HUDEP-2 (cell line): ENCODE measurements around the gene MAPK7.

ENCODE experiments used
- DNase-seq, 76 experiments: peaks; one replicate each; lab custom pipeline; 2025; ENCODE audit not compliant: unreplicated experiment in 76 of 76; lab: John Stamatoyannopoulos, UW

Gene MAPK7

DNA sequence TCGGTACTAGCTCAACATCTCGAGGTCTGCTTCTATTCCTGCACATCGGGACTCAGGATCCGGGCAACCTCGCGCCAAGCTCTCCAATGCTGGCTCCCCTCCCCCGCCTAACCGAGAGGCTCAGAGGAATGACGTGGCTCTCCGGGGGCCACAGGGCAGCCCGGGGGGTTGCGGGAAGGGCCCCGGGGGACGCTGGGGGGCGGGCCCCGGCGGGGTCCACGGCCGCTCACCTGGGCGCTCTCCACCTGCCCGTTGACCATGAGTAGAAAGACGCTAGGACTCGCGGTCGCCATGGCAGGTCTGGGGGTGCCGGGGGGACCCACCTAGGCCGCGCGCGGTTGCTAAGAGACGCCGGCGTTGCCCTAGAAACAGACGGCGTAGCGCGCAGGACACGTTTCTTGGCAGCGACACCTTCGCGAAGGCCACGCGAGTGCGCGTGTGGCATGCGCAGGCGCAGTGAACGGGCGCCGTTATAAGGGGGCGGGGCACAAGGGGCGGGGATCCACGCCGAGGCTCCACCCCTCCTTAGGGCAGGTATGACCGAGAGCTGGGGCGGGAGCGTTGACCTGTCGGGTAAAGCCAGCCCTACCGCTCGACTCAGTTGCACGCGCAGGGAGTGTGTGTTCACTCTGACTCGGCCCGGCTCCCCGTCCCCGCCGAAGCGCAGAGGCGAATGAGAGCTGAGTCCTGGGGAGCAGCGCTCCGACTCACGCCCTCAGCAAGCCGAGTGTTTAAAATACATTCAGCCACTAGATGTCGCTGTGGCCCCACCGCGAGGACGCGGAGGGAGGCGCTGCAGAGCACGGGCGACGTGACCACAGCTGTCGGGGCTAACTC is 15.8 kb upstream of the MAPK7 start, which contains the start of gene B9D1:
Gene B9D1, minus strand, starts transcription at position 447 of the 837 bp plus-strand sequence. Its CDS starts 154 bp downstream, at position 293.
- peak in 75 of 76 experiments; percentile 13 to 97 (median 83) for DNase-seq

DNA sequence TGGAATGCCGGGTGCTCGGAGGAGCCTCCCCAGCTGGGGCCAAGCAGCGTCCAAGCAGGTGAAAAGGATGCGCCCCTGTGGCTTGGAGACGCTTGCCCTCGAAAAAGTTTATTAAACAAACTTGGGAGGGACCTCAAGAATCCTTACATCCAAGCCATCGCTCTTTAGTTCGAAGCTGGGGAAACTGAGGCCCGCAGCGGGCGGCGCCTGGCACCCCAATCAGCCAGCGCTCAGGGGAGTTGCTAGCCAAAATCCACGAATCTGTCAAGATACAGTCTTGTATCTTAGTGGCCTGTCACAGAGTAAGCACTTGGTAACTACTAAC is 15.2 kb upstream of the MAPK7 start:
- no peak for DNase-seq

DNA sequence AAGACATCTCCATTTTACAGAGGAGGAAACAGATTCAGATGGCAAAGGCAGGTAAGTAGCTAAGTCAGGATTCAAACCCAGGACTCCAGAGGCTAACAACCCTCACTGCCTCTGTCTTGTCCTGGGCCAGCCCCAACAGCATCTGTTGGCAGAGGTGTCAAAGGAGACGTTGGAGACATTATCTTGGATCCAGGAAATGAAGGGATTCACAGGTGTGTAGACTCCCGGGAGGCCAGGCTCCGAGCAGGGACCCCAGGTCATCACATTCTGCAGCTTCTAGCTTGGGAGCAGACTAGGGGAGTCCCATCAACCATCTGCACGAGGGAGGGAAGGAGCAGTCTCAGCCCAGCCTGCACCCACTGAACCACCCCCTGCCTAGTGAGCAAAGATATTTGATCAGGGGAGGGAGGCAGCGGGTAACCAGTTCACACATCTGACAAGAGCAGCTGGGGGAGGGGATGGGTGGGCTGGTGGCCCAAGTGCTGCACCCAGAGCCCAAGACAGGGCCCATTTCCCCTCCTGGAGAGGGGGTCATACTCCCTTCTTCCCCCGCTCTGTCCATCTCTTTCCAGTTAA is 14.8 kb upstream of the MAPK7 start:
- no peak for DNase-seq

DNA sequence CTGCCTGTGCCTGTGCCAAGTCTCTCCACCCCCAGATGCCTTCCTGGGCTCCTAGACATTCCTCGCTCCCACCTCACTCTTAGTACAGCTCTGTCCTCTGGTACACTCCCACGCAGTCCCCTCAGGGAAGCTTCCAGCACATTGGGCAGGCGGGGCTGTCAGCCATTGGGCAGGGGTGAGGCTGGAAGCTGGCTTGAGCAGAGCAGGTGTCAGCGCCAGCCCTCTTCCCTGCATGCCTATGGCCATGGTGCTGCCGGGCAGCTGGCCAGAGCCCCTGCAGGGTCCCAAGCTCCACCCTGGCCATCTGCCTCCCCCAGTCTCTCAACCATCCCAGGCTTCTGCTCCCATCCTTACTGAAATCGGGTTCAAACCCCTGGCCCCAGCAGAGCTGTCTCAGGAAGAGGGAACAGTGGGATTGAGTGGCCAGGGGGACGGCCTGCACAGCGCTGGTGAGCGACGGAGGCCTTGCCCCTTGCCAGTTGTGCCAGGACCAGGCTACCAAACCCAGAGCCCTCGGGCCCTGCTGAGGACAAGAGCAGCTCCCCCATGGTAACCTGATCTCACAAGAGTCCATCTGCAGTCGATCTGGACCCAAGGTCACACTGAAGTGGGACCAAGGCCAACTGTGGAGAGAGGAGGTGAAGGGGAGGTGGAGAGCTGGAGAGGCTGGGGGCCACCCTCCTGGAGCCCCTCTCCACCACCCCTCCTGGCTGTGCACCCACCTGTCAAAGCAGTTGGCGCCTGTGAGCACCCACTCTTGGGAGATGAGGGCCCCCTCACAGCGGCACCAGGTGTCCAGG is 13.4 kb upstream of the MAPK7 start:
- DNase-seq: no peak

DNA sequence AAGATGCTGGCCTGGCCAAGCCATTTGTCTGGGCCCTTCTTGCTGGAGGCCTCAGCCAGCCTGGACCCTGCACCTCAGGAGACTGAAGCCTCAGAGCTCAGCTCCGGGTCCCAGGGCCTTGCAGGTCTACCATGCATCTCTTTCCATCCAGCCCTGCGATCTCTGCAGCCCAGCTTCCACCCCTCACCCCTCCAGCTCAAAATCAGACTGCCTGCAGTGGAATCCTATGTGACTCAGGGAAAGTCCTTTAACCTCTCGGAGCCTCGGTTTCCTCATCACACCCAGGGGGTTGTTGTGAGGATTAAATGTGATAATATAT is 12.8 kb upstream of the MAPK7 start:
- DNase-seq: no peak

DNA sequence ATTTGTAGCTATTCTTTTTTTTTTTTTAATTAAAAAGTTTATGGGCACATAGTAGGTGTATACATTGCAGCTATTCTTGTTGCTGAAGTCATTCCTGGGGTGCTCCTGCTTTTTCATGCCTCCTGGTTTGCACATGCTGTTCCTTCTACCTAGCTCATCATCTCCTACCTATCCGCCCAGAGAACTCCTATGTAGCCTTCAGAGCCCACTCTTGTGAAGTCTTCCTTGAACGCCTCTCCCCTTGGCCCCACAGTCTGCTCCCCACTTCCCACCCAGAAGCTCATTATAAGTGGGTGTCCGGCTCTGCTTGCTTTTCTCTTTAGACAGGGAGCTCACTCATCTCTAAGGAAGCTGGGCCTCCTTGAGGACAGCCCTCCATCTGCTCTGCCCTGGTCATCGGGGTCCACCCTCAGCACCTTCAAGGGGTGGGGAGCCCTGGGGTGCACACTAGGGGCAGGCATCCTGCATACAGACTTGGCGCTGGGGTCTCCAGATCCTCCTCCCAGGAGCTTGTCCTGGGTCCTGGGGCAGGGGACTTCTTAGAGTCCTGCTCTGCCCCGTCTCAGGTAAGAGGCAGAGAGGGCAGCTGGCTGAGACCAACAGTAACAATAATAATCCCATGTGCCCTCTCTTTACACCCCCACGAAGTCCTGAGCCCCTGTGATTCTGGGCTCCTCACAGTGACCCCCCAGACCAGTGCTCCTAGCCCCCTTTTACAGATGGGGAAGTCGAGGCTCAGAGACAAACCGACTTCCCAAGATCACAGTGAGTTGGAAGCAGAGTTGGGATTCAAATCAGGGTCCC is 12.3 kb upstream of the MAPK7 start:
- DNase-seq: no peak

DNA sequence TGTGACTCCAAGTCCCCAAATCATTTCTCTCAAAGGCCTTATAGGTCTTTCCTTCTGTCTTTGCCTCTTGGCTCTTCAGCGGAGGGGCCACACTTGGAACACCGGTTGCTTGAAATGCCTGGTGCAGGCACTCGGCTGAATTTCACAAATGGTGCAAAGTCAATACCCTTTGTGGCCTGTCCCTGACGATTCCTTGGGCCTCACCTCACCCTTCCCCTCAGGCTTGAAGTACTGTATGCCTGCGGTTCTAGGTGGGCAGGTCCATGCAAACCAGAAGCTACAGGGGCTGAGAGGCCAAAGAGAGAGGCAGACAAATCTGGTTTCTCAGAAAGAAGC is 11.7 kb upstream of the MAPK7 start:
- no peak for DNase-seq

DNA sequence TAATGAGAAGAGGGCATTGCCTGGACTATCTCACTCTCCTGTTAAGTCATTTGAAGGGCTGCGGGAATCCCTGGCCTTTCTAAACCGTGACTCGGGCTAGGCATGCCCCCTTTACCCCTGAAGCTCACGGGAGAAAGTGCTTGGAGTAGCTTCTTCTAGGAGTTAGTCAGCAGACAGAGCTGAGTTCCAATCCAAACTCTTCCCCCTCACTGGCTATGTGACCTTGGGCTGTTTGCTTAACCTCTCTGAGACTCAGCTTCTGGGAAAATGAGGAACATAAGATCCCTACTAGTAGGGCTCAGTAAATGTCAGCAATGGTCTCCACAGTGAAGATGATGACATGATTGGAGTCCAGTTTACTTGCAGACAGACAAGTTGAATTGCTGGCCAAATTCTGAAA is 10.1 kb upstream of the MAPK7 start:
- DNase-seq: no peak

DNA sequence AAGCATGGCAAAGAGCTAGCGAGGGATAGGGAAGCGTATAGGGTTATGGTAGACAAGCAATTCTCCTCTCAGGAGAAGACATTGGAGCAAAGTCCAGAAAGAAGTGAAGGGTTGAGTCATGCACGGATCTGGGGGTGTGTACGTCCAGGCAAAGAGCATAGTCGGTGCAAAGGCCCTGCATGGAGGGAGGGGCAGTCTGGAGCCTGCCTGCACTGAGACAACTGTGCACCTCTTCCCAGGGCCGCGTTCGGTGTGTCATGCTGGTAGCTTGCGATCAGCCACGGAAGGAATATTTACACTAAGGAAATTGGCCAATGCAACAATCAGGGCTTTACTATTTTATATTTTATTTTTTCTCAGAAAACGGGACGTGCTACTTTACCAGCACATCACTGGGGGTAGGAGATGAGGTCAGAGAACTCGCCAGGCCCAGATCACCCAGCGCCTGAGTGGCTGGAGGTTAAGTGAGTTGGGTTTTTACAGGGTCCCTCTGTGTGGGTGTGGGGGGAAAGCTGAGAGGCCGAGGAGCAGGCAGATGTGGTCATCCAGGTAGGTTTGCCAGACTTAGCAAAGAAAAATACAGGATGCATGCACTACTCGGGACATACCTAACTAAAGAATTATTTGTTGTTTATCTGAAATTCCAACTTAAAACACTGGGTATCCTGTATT is 9.1 kb upstream of the MAPK7 start:
- no peak for DNase-seq

DNA sequence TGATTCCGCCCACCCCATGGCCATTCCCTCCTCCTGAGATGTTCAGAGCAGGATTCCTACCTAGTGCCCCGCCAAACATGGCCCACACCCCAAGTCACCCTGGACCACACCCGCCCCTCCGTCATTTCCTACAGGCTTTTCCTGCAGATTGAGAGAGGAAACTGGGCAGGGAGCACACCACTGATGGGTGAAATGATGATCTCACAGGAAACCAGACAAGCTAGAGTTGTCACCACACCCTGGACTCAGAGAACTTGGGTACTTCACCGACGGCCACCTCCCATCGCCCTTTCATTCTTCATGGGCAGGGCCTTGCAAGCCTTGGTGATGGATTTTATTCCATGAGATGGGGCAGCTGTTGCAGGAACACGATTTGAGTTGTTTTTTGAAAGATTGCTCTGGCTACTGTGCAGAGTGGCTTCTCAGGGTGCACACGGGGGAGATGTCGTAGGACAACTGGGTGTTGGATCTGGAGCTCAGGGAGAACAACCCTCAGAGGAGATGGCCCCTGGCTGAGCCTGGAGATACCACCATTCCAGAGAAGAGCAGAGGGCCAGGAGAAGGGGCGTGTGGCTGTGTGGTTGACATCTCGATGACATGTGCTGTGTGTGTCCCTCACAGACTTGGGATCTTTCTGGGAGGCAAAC is 8.3 kb upstream of the MAPK7 start:
- DNase-seq: no peak

DNA sequence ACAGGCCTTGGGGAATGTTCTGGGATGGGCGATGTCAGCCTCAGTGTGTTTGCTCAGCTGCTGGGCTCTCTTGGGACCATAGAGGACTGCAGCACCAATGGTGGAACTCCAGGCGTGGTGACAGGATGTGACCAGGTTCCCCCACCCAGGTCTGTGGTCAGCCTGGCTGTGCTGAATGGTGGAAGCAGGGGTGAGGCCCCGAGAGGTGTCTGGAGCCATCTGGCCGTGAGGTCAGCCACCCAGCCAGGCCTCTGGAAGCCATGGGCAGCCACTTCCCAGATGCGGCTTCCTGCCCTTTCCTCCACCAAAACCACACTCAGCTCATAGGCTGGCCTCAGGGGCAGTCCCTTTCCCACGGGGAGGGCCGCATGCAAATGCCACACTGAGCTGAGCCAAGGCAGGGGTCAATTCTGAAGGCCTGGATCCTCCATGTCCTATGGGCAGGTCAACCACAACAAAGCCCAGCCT is 7.8 kb upstream of the MAPK7 start:
- DNase-seq: no peak

DNA sequence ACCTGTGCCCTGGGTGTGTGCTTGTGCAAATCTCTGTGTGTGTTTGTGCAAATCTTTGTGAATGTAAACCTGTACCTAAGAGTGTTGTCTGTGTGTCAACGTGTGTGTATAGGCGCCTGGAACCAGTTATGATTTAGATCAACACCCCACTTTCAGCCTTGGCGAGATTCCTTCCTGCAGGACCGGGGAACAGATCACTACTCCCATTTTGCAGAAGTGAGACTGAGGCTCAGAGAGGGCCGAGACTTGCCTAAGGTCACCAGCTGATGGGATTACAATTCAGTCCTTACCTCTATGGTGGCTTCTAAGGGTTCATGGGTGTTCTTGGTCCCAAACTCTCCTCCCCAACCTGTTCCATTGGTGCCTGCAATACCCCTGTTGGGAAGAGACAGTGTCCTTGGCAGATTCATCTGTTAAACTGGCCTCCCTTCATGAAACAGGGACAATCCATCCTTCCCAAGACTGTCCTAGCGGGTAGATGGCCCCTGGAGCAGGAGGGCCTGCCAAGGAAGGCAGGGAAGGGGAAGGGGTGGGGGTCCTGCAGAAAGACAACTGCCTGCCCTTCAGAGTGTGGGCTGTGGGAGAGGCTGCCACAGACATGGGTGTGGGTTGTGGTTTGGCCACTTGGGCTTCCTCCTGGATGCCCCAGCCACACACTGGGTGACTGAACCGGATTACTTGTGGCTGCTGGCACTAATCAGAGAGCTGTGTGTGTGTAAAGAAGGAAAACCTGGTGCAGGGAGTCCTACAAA is 6.9 kb upstream of the MAPK7 start:
- no peak for DNase-seq

DNA sequence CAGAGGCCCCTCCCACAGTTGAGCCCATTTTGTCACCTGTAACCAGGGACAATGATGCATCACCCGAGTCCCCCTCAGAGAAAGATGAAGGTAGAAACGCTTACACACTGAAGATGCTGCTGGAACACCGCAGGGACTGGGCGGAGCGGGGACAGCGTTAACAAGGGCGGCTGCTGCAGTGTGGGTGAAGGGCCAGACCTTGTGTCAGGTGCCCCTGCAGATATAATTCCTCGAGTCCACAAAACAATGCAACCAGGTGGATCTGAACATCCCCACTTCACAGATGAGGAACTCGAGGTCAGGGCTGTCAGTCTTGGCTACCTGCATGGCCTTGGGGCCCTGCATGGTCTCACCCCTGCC is 6.3 kb upstream of the MAPK7 start:
- DNase-seq: no peak

DNA sequence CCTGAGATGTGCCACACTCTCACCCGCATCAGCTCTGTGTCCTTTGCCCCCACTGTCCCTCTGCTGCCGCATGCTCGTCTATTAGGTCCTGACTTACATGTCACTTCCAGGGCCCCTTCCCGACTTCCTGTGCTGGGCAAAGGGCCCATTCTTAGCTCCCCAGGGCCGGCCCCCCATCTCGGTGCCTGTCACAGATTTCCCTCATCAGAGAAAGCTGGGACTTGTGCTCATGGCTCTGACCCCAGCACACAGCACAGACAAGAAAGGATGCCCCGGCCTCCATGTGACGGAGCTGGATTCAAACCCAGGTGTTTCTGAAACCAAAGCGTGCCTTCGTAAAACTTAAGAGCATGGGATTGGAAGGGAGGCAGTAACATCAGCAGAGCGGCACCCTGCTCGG is 5.9 kb upstream of the MAPK7 start:
- DNase-seq: no peak

DNA sequence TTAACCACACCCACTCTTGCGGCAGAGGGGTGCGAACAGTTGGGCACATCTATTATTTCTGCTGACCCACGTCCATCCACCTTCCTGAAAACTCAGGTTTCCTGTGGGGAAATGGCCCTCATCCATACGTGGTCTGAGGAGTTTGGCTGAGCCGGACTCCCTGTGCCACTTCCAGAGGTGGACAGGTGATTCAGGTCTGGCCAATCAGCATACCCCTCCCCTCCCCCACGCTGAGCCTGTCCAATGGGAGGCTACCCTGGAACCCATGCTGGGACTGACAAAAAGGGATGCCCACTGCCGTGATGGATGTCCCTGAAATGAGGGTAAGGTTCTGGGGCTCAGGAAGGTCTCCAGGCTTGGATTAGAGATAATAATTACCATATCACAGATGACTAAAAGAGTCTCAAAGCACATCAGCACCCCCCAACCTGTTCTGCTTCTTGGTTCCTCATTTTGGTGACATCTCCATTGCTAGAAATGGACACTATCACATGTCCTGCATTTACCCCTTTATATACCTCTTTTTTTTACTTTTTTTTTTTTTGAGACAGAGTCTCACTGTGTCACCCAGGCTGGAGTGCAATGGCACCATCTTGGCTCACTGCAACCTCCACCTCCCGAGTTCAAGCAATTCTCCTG is 5.3 kb upstream of the MAPK7 start:
- no peak for DNase-seq

DNA sequence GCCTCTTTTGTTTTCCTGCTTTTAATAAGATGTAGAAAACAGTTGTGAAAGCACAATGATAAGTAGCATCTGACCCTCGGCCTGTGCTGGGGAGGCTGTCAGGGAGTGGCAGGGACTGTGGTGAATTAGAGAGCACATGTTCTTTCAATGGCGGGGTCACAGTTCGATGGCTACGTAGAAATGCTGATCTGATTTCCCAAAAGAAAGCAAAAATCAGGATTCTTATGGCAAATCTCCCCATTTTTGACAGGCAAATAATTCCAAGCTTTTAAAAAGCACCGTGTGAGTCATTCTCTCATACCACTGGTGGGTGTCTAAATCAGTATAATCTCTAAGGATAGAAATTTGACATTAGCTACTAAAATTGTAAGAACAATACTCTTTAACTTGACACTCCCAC is 4.2 kb upstream of the MAPK7 start:
- DNase-seq: no peak

DNA sequence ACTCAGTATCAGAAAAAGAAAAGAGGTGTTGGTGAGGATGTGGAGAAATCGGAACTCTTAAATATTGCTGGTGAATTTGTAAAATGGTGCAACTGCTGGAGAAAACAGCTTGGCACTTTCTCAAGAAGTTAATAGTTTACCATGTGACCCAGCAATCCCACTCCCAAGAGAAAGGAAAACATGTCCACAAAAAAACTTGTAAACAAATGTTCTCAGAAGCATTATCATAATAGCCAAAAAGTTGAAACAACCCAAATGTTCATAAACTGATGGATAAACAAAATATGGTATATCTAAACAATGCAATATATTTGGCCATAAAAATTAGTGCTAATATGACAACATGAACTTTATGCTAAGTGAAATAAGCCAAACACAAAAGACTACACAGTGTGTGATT is 2.6 kb upstream of the MAPK7 start:
- DNase-seq: no peak

DNA sequence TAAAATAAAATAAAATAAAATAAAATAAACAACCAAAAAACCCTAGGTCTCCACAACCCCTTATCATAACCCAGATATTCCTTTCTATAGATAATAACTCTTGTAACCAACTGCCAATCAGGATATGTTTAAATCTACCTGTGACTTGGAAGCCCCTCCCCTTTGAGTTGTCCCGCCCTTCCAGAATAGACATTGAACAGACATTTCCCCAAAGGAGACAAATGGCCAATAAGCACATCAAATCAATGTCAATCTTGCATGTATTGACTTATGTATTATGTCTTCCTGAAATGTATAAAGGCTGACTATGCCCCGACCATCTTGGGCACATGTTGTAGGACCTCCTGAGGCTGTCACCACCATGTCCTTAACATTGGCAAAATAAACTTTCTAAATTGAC is 1.5 kb upstream of the MAPK7 start:
- DNase-seq: peak in 3 of 76 experiments; percentile 8 to 22 (median 14)
